ENCODE data around the gene GRM5.
A peak's percentile ranks its signal among the peaks of the same experiment; 100 is the strongest.

The GRM5 gene

DNA sequence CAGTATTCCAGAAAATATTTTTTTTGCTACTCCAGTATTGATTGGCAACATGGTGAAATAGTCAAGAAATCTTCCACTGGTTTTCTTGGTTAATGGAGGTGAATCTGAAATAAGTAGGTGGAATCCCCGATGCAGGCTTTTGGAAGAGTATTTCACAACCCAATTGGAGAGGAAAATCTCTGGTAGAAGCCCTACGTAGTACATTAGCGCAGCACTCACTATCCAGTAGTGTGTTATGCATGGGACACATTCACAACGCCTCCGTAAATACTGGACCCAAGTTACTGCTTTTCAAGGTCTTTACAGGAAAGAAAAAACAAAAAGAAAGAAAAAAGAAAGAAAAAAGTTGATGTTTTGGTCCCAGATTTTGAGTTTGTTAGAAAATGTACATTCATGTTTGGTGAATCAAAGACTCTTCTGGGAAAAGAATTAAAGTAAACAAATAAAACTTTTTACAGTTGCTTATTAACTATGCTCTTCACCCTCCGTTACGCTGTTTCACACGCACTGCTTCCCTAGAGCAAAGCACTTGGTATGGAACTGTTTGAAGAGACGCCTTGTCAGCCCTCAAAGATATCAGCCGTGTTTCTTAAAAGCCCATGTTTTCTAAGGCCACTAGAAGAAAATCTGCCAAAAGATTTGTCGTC, 557.9 kb downstream of the GRM5 start:
- H3K4me3 ChIP-seq (ENCODE audit: low read length), result peak overlapping the region; percentile 62; the same call in 1 of the 2 replicates
- H3K4me1 ChIP-seq (ENCODE audit: insufficient read depth, low read length), result peaks cover 18% of the 10 kb centered on the region; the same call in 1 of the 2 replicates
- H3K9ac ChIP-seq (ENCODE audit: low read depth, low read length), result peak overlapping the region; percentile 63; the same call in 1 of the 2 replicates
- H3K27ac ChIP-seq (ENCODE audit: low read length), result no peak overlapping the region
- peaks cover 32% of the 10 kb centered on the region; the same call in 1 of the 2 replicates for H3K27me3 ChIP-seq (ENCODE audit: insufficient read depth, low read length)
- no peaks in the 10 kb centered on the region for H3K36me3 ChIP-seq (ENCODE audit: insufficient read depth, low read depth, low read length)
- H3K9me3 ChIP-seq (ENCODE audit: insufficient read depth, low read depth, low read length), result no peaks in the 10 kb centered on the region

DNA sequence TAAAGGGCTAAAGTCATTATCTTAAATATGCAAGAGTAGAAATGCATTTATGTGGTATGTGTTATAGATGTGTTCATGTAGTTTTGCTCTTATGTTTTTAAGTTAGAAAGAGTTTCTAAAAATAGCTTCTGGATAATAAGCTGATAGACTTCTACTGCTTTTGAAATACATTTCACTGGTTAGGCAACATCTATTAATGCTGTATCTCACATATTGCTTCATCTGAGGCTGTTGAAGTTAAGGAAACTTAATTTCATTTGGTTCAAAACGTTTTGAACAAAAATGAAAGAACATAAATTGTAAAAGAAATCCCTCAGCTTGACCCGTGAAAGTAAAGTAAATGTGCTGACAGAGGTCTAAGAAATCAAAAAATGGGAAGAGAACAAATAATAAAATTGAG, 564.2 kb downstream of the GRM5 start:
- Histone ChIP-seq H3K4me1 (ENCODE audit: insufficient read depth, low read length) (peaks cover 9% of the 10 kb centered on the region; the same call in 1 of the 2 replicates), H3K27ac (ENCODE audit: low read length) (no peak overlapping the region), H3K27me3 (ENCODE audit: insufficient read depth, low read length) (no peaks in the 10 kb centered on the region; the same call in 1 of the 2 replicates), H3K9ac (ENCODE audit: low read depth, low read length) (no peak overlapping the region), H3K9me3 (ENCODE audit: insufficient read depth, low read depth, low read length) (no peaks in the 10 kb centered on the region), H3K36me3 (ENCODE audit: insufficient read depth, low read depth, low read length) (no peaks in the 10 kb centered on the region), H3K4me3 (ENCODE audit: low read length) (no peak overlapping the region)

DNA sequence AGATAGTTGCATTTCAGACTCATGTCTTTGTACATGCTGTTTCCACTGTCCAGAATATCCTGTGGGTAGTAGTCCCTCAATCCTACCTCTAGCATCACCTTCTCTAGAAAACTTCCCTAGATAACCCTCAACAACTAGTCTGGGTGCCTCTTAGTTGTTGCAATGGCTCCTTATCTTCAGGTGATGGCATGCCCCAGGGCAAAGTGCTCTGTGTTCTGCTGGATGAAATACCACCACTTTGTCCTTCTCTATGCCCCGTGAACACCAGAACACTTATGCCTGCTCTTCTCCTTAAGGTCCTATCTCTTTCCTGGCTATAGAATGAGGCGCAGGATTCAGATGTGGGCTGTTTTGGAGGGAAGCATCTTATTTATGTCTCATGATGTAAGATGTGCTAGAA, 569.9 kb downstream of the GRM5 start:
- Histone ChIP-seq H3K9ac (ENCODE audit: low read depth, low read length) (no peak overlapping the region), H3K4me3 (ENCODE audit: low read length) (no peak overlapping the region), H3K4me1 (ENCODE audit: insufficient read depth, low read length) (peaks cover 5% of the 10 kb centered on the region; the same call in 1 of the 2 replicates), H3K27me3 (ENCODE audit: insufficient read depth, low read length) (no peaks in the 10 kb centered on the region), H3K27ac (ENCODE audit: low read length) (no peak overlapping the region), H3K36me3 (ENCODE audit: insufficient read depth, low read depth, low read length) (no peaks in the 10 kb centered on the region), H3K9me3 (ENCODE audit: insufficient read depth, low read depth, low read length) (no peaks in the 10 kb centered on the region)

DNA sequence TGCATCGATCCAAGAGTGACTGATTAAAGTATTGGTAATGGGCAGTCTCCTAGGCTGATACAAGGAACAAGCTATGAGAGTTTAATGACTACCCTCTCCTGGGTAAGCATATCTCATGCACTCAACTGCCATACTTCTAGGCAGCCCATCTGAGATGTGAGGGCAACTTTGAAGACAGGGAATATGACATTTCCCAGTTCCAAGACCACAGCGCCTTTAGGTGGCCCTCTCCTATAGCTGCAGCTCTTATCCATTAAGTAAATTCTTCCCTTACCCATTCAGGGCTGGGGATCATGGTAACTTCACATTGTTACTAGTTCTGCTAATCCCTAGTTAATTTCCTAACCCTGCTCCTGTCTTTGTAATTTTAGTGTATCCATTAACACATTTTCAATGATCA, 570.9 kb downstream of the GRM5 start:
- no peak overlapping the region for H3K4me3 ChIP-seq (ENCODE audit: low read length)
- H3K9me3 ChIP-seq (ENCODE audit: insufficient read depth, low read depth, low read length), result no peaks in the 10 kb centered on the region
- H3K9ac ChIP-seq (ENCODE audit: low read depth, low read length), result no peak overlapping the region
- H3K27ac ChIP-seq (ENCODE audit: low read length), result no peak overlapping the region
- peaks cover 5% of the 10 kb centered on the region; the same call in 1 of the 2 replicates for H3K4me1 ChIP-seq (ENCODE audit: insufficient read depth, low read length)
- no peaks in the 10 kb centered on the region for H3K36me3 ChIP-seq (ENCODE audit: insufficient read depth, low read depth, low read length)
- no peaks in the 10 kb centered on the region for H3K27me3 ChIP-seq (ENCODE audit: insufficient read depth, low read length)

DNA sequence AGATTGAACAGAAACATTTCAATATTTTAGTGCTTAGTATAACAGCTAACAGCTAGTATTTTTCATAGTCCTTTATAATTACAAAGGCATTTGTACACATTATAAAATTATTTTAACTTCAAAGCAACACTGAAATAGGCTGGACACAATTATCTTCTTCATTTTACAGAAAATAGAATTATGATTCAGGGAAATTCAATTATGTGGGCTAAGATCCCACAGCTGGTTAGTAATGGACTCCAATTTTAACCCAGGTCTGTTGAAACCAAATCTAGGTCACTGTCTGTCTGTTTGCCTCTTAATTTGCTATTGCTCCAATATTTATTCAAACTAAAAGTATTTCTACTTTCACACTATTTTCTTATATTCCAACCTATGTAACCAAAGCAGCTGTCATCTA, 574.1 kb downstream of the GRM5 start:
- H3K4me1 ChIP-seq (ENCODE audit: insufficient read depth, low read length), result peaks cover 5% of the 10 kb centered on the region; the same call in 1 of the 2 replicates
- H3K27me3 ChIP-seq (ENCODE audit: insufficient read depth, low read length), result no peaks in the 10 kb centered on the region
- no peak overlapping the region for H3K9ac ChIP-seq (ENCODE audit: low read depth, low read length)
- H3K27ac ChIP-seq (ENCODE audit: low read length), result no peak overlapping the region
- no peaks in the 10 kb centered on the region for H3K36me3 ChIP-seq (ENCODE audit: insufficient read depth, low read depth, low read length)
- H3K9me3 ChIP-seq (ENCODE audit: insufficient read depth, low read depth, low read length), result no peaks in the 10 kb centered on the region
- no peak overlapping the region for H3K4me3 ChIP-seq (ENCODE audit: low read length)

DNA sequence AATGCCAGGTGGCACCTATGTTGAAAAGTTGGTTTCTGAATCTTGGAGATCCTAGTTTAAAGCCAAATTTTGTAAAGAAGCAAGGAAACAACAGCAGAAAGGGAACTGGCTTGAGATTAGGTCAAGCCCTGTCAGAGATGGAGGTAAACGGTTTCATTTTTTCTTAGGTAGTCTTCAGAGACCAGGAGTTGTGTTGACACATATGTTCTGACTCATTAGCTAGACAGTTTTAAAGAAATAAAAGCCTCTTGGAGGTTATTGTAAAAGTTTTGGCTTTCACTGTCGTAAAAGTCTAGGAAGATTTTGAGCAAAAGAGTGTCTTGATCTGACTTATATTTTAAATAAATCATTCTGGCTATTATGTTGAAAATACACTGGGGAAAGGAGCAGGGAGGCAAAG, 576.8 kb downstream of the GRM5 start:
- Histone ChIP-seq H3K4me1 (ENCODE audit: insufficient read depth, low read length) (peaks cover 5% of the 10 kb centered on the region; the same call in 1 of the 2 replicates), H3K36me3 (ENCODE audit: insufficient read depth, low read depth, low read length) (no peaks in the 10 kb centered on the region), H3K9ac (ENCODE audit: low read depth, low read length) (no peak overlapping the region), H3K4me3 (ENCODE audit: low read length) (no peak overlapping the region), H3K27ac (ENCODE audit: low read length) (no peak overlapping the region), H3K9me3 (ENCODE audit: insufficient read depth, low read depth, low read length) (no peaks in the 10 kb centered on the region), H3K27me3 (ENCODE audit: insufficient read depth, low read length) (no peaks in the 10 kb centered on the region)

DNA sequence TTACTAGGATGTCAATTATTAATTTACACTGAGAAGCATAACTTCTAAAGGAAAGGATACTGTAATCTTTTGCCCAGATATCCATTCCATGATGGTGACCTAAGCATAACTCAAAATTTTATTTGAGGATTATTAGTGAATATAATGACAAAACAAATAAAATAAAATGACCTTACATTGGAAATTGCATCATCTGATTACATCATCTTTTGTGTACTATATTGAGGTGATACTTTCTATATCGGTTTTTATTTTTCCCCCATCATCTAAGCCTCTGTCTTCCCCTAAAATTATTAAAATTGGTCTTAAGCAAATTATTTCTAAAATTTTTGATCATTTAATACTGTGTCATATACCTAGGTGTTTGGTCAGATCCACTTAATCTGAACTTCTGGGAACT, 578.1 kb downstream of the GRM5 start:
- H3K4me3 ChIP-seq (ENCODE audit: low read length), result no peak overlapping the region
- no peaks in the 10 kb centered on the region for H3K36me3 ChIP-seq (ENCODE audit: insufficient read depth, low read depth, low read length)
- peaks cover 5% of the 10 kb centered on the region; the same call in 1 of the 2 replicates for H3K4me1 ChIP-seq (ENCODE audit: insufficient read depth, low read length)
- no peak overlapping the region for H3K27ac ChIP-seq (ENCODE audit: low read length)
- H3K27me3 ChIP-seq (ENCODE audit: insufficient read depth, low read length), result no peaks in the 10 kb centered on the region
- H3K9me3 ChIP-seq (ENCODE audit: insufficient read depth, low read depth, low read length), result no peaks in the 10 kb centered on the region
- H3K9ac ChIP-seq (ENCODE audit: low read depth, low read length), result no peak overlapping the region

DNA sequence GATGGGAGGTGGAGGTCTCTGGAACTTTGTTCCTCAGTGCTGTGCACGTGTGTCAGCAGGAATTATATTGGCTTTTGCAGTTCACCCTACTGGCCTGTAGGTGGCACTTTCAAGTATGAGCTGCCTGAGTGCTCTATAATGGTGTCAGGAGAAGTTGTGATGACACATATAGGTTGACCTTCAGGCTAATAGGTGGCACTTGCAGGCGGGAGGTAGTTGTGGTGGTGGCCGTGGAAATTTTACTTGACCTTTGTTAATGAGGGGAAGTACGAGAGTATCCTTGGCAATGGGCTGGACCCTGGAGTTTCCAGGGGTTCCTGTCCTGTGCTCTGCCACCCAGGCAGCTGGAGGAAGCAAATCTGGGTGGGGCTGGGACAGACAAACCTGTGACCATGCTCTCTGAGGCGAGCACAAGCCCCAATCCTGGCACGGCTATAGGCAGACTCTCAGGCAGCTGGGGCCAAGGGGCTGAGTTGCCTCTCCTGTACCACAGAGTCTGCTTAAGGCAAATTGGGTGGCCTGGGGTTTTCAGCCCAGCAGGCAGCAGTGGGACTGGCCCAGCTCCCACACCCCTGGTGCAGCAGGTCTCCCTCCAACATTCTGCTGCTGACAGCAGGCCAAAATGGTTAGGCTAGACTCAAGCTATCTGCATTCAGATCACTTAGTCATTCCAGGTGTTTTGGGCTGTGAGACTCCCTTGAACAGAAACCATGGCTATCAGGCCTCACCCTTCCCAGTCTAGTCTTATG, 580.7 kb downstream of the GRM5 start:
- no peak overlapping the region for H3K9ac ChIP-seq (ENCODE audit: low read depth, low read length)
- H3K4me3 ChIP-seq (ENCODE audit: low read length), result no peak overlapping the region
- no peaks in the 10 kb centered on the region for H3K4me1 ChIP-seq (ENCODE audit: insufficient read depth, low read length)
- no peaks in the 10 kb centered on the region for H3K27me3 ChIP-seq (ENCODE audit: insufficient read depth, low read length)
- no peaks in the 10 kb centered on the region for H3K9me3 ChIP-seq (ENCODE audit: insufficient read depth, low read depth, low read length)
- H3K27ac ChIP-seq (ENCODE audit: low read length), result no peak overlapping the region
- no peaks in the 10 kb centered on the region for H3K36me3 ChIP-seq (ENCODE audit: insufficient read depth, low read depth, low read length)

DNA sequence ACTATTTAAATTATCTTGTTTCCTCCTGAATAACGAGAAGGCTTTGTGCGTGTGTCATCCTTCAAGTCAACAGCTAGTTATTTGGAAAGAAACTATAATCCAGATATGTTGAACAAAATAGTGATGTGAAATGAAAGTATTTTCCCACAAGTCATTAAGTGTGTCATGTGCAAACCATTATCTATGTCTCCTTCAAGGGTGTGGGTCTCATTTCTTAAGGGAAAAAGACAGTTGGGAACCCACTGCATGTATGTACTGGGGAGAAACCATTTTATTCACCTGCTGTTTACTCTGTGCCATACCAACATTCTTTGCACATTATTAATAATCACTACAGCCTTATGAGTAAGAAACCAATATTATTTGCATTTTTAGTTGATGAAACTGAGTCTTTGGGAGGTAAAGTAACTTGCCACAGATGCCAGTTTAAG, 582.9 kb downstream of the GRM5 start:
- no peaks in the 10 kb centered on the region for H3K9me3 ChIP-seq (ENCODE audit: insufficient read depth, low read depth, low read length)
- no peak overlapping the region for H3K9ac ChIP-seq (ENCODE audit: low read depth, low read length)
- no peaks in the 10 kb centered on the region for H3K4me1 ChIP-seq (ENCODE audit: insufficient read depth, low read length)
- no peaks in the 10 kb centered on the region for H3K27me3 ChIP-seq (ENCODE audit: insufficient read depth, low read length)
- H3K27ac ChIP-seq (ENCODE audit: low read length), result no peak overlapping the region
- no peak overlapping the region for H3K4me3 ChIP-seq (ENCODE audit: low read length)
- no peaks in the 10 kb centered on the region for H3K36me3 ChIP-seq (ENCODE audit: insufficient read depth, low read depth, low read length)

DNA sequence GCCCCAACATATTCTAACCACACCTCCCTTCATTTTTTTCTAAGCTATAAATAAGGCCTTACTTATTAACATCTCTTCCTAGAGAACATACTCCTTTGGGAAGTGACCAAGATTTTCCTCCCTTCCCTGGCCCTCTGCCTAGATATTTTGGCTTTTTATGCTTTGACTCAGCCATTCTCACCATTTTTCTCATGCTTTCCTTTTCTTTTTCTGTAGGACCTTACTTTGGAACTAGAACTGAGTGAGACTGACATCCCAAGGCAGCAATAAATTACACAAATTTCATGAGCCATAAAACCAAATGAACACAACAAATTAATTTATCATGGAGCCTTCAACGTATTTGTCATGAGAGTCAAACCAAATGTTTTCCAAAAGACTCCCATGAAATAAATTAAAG, 585.6 kb downstream of the GRM5 start:
- Histone ChIP-seq H3K4me1 (ENCODE audit: insufficient read depth, low read length) (no peaks in the 10 kb centered on the region), H3K9ac (ENCODE audit: low read depth, low read length) (no peak overlapping the region), H3K27ac (ENCODE audit: low read length) (no peak overlapping the region), H3K9me3 (ENCODE audit: insufficient read depth, low read depth, low read length) (no peaks in the 10 kb centered on the region), H3K27me3 (ENCODE audit: insufficient read depth, low read length) (no peaks in the 10 kb centered on the region), H3K4me3 (ENCODE audit: low read length) (no peak overlapping the region), H3K36me3 (ENCODE audit: insufficient read depth, low read depth, low read length) (no peaks in the 10 kb centered on the region)

DNA sequence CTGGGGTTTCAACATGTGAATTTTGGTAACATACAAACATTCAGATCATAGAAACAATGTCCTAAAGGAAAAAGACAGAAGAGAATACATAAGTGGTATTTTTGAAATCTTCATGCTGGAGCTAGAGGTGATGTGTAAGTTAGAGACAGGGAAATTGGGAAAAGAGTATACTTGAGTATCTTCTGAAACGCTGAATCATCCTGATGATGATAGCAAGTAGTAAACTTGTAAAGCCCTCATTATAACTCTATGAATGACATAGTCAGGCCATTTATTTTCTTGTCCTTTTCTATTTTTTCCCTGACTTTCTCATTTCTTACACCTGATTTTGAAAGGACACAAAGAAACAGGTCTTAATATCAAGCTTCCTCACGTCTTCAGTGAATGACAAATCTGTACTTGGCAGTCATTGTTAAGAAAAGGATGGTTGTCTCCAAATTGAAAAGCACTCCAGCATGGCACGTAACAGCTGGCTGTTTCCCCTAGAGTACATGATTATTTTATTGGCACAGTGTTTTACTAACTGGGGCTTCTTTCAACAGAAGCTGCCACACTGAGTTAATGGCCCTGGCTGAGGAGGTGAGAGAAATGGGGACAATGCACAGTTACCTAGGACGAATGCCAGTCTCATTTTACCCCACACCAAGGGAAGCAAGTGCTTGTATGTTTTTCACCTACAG, 587.5 kb downstream of the GRM5 start:
- Histone ChIP-seq H3K27ac (ENCODE audit: low read length) (no peak overlapping the region), H3K27me3 (ENCODE audit: insufficient read depth, low read length) (no peaks in the 10 kb centered on the region), H3K4me3 (ENCODE audit: low read length) (no peak overlapping the region), H3K9ac (ENCODE audit: low read depth, low read length) (no peak overlapping the region), H3K4me1 (ENCODE audit: insufficient read depth, low read length) (no peaks in the 10 kb centered on the region), H3K9me3 (ENCODE audit: insufficient read depth, low read depth, low read length) (no peaks in the 10 kb centered on the region), H3K36me3 (ENCODE audit: insufficient read depth, low read depth, low read length) (no peaks in the 10 kb centered on the region)
